ENCODE results near the gene TGM5.

The TGM5 gene, protein sequence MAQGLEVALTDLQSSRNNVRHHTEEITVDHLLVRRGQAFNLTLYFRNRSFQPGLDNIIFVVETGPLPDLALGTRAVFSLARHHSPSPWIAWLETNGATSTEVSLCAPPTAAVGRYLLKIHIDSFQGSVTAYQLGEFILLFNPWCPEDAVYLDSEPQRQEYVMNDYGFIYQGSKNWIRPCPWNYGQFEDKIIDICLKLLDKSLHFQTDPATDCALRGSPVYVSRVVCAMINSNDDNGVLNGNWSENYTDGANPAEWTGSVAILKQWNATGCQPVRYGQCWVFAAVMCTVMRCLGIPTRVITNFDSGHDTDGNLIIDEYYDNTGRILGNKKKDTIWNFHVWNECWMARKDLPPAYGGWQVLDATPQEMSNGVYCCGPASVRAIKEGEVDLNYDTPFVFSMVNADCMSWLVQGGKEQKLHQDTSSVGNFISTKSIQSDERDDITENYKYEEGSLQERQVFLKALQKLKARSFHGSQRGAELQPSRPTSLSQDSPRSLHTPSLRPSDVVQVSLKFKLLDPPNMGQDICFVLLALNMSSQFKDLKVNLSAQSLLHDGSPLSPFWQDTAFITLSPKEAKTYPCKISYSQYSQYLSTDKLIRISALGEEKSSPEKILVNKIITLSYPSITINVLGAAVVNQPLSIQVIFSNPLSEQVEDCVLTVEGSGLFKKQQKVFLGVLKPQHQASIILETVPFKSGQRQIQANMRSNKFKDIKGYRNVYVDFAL

DNA sequence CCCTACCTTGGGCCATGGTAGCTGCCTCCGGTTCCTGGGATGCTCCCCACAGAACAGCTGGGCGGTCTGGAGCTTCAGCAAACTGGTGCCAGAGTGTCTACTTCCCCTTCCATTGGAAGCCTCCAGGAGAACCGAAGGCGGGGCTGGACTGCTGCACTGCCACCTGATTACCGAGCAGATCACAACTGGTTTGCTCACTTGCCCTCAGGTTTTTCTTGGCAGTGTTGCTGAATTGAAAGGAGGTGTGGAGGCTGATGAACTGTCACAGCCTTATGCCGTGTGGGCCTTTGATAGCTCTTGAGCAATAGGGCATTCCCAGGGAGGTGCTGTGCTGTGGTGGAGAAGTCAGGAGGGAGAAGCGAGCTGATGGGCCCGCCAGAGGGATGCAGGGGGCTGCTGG lies at the start of gene TGM5:
TSS of gene TGM5 (minus strand) at position 95 of the 400 bp plus-strand sequence. CDS start at position 16, 79 bp downstream.
- TF ChIP-seq, protein P1, sequence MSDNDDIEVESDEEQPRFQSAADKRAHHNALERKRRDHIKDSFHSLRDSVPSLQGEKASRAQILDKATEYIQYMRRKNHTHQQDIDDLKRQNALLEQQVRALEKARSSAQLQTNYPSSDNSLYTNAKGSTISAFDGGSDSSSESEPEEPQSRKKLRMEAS (IDR thresholded peaks at IDR 0.05; ENCODE audit: low read depth, low read length): no peak
- TF ChIP-seq POLR2A (IDR thresholded peaks at IDR 0.05; ENCODE audit: extremely low read depth, insufficient read length): no peak
- TF ChIP-seq, protein P2, sequence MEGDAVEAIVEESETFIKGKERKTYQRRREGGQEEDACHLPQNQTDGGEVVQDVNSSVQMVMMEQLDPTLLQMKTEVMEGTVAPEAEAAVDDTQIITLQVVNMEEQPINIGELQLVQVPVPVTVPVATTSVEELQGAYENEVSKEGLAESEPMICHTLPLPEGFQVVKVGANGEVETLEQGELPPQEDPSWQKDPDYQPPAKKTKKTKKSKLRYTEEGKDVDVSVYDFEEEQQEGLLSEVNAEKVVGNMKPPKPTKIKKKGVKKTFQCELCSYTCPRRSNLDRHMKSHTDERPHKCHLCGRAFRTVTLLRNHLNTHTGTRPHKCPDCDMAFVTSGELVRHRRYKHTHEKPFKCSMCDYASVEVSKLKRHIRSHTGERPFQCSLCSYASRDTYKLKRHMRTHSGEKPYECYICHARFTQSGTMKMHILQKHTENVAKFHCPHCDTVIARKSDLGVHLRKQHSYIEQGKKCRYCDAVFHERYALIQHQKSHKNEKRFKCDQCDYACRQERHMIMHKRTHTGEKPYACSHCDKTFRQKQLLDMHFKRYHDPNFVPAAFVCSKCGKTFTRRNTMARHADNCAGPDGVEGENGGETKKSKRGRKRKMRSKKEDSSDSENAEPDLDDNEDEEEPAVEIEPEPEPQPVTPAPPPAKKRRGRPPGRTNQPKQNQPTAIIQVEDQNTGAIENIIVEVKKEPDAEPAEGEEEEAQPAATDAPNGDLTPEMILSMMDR (IDR thresholded peaks at IDR 0.05; ENCODE audit: low read depth, low read length): no peak
- TF ChIP-seq MYC (IDR thresholded peaks at IDR 0.05; ENCODE audit: low read depth, low read length): no peak
- H3K4me3 ChIP-seq (ENCODE audit: low read depth, low read length): no peak within 1 kb of the TSS

DNA sequence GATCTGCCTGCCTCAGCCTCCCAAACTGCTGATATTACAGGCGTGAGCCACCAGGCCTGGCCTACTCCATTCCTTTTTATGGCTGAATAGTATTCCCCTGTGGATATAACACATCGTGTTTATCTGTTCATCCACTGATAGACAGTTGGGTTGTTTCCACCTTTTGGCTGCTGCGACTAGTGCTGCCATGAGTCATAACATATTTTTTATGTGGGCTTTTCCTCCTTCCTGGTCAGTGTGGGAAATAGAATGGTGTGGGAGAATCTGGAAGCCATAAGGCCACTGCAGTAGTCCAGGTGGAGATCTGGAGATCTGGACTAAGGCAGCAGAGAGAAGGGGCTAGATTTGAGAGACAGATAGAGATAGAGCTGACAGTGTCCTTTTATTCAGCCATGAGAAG lies 47.4 kb upstream of the TGM5 start:
- TF ChIP-seq, protein P2 (IDR thresholded peaks at IDR 0.05; ENCODE audit: low read depth, low read length): no peak
- TF ChIP-seq MYC (IDR thresholded peaks at IDR 0.05; ENCODE audit: low read depth, low read length): no peak
- TF ChIP-seq POLR2A (IDR thresholded peaks at IDR 0.05; ENCODE audit: extremely low read depth, insufficient read length): no peak
- TF ChIP-seq, protein P1 (IDR thresholded peaks at IDR 0.05; ENCODE audit: low read depth, low read length): no peak
- H3K4me3 ChIP-seq (ENCODE audit: low read depth, low read length): no peak overlapping the region
- no peak for DNase-seq (ENCODE audit: low read depth)

More for the DNA sequence above, at the start of gene TGM5:
- no peak for DNase-seq (ENCODE audit: low read depth)

DNA sequence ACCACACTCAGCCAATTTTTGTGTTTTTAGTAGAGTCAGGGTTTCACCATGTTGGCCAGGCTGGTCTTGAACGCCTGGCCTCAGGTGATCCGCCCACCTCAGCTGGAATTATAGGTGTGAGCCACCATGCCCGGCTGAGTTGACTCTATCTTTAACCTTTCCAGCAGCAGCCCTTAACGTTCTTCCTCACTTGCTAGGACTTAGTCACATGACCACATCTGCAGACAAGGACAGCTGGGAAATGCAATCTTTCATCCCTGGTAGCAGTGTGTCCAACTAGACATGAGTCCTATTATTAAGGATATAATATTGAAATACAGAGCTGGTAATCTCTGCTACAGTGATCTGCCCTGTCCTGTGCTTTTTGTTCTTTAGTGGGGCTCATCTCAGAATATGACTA lies 45.6 kb upstream of the TGM5 start:
- no peak overlapping the region for H3K4me3 ChIP-seq (ENCODE audit: low read depth, low read length)
- TF ChIP-seq POLR2A (IDR thresholded peaks at IDR 0.05; ENCODE audit: extremely low read depth, insufficient read length) (no peak), MYC (IDR thresholded peaks at IDR 0.05; ENCODE audit: low read depth, low read length) (no peak)
- TF ChIP-seq, protein P2 (IDR thresholded peaks at IDR 0.05; ENCODE audit: low read depth, low read length): no peak
- TF ChIP-seq, protein P1 (IDR thresholded peaks at IDR 0.05; ENCODE audit: low read depth, low read length): no peak
- DNase-seq (ENCODE audit: low read depth): no peak

DNA sequence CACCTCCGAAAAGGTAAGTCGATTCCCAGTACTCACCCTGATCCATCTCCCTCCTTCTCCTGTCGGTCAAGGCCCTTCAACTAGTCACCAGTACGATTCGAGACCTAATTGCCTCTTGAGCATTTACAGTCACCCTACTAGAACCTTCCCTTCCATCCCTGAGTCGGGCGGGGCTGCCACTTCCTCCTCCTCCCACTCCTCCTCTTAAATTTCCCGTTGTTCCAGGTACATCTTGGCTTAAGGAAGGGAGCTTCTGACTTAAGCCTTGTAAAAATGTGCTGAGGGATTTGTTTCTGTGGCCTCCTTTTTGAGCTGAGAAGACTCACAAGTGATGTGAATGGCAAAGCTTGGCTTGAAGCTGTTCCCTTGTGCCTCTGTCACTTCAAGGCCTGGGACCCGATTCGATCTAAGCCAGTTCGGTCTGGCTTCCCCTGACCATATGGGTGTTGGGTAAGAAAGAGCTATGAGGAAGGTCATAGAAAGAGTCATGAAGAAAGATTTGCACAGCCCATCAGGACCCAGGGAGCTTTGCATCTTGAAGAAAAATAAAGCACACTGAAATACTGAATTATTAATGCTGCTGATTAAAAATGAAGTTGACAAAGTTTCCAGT lies 35.6 kb upstream of the TGM5 start, which contains the start of gene TGM7:
TSS of gene TGM7 (minus strand) at position 51 of the 613 bp plus-strand sequence.
- no peak within 1 kb of the TSS for H3K4me3 ChIP-seq (ENCODE audit: low read depth, low read length)
- no peak for DNase-seq (ENCODE audit: low read depth)
- TF ChIP-seq POLR2A (IDR thresholded peaks at IDR 0.05; ENCODE audit: extremely low read depth, insufficient read length): no peak
- TF ChIP-seq, protein P1 (IDR thresholded peaks at IDR 0.05; ENCODE audit: low read depth, low read length): no peak
- no peak for TF ChIP-seq MYC (IDR thresholded peaks at IDR 0.05; ENCODE audit: low read depth, low read length)
- TF ChIP-seq, protein P2 (IDR thresholded peaks at IDR 0.05; ENCODE audit: low read depth, low read length): no peak

DNA sequence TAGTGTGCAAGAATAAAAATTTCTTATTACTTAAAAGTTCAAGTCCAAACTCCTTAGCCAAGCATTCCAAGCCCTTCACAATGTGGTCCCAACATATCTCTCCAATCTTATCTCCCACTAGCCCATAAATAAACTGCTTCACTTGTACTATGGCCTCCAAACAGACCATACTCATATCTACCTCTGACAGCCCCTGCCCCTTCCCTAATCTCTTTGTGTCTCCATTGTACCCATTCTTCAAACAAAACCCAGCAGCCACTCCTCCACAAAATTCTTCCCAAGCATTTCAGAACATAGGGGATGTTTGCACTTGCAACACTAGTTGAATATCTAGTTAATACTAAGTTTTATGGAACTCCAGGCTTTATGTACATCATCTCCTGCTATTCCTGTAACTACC lies 33.2 kb upstream of the TGM5 start:
- no peak for DNase-seq (ENCODE audit: low read depth)
- no peak overlapping the region for H3K4me3 ChIP-seq (ENCODE audit: low read depth, low read length)
- TF ChIP-seq, protein P2 (IDR thresholded peaks at IDR 0.05; ENCODE audit: low read depth, low read length): no peak
- TF ChIP-seq, protein P1 (IDR thresholded peaks at IDR 0.05; ENCODE audit: low read depth, low read length): no peak
- no peak for TF ChIP-seq POLR2A (IDR thresholded peaks at IDR 0.05; ENCODE audit: extremely low read depth, insufficient read length)
- no peak for TF ChIP-seq MYC (IDR thresholded peaks at IDR 0.05; ENCODE audit: low read depth, low read length)
